Type B pancreatic cell (in vitro differentiated cells): Measurements from ENCODE around the gene IL3RA. TPM values are rescaled to one million over a fixed set of nuclear protein-coding genes. Genes with fewer than 3 reads are reported as not detected.
"Not testable (repeated sequence)": the region's sequence is repeated elsewhere in the genome, so short reads cannot be mapped to it uniquely, and the experiment has no call there.

ENCODE experiments used
- DNase-seq: peaks from one replicate; pipeline ENCODE4 v3.0.0; 2021; ENCODE audit warnings: mixed read lengths; ENCODE audit not compliant: unreplicated experiment; ENCODE audit errors: extremely low spot score
- H3K27ac Mint-ChIP-seq: 2 replicates; pipeline ENCODE4 v1.8.0; 2021; ENCODE audit warnings: mild to moderate bottlenecking, mixed read lengths
- H3K27me3 Mint-ChIP-seq: 2 replicates; pipeline ENCODE4 v1.8.0; 2021; ENCODE audit warnings: mixed read lengths
- H3K36me3 Mint-ChIP-seq: 2 replicates; pipeline ENCODE4 v1.8.0; 2021; ENCODE audit warnings: mixed read lengths
- H3K4me1 Mint-ChIP-seq: one replicate; pipeline ENCODE4 v1.8.0; 2021; ENCODE audit warnings: mixed read lengths; ENCODE audit not compliant: unreplicated experiment
- H3K4me3 Mint-ChIP-seq: 2 replicates; pipeline ENCODE4 v1.8.0; 2021; ENCODE audit warnings: mild to moderate bottlenecking, mixed read lengths
- H3K9me3 Mint-ChIP-seq: 2 replicates; pipeline ENCODE4 v1.8.0; 2021; ENCODE audit warnings: mixed read lengths
- total RNA-seq: library from RNA; stranded (reverse); gene quantifications from 2 replicates; pipeline ENCODE4 v1.2.1, GENCODE V29; 2021; ENCODE audit warnings: low replicate concordance
- TF ChIP-seq, protein P1 (sequence below): fragments of 200-600 bp; sonication (generic); conservative IDR thresholded peaks from 2 replicates; pipeline ENCODE4 v1.5.0; 2021; ENCODE audit warnings: antibody characterized with exemption, mild to moderate bottlenecking

The IL3RA gene
- total RNA-seq, 1 donor from 2014 or later = not detected

DNA sequence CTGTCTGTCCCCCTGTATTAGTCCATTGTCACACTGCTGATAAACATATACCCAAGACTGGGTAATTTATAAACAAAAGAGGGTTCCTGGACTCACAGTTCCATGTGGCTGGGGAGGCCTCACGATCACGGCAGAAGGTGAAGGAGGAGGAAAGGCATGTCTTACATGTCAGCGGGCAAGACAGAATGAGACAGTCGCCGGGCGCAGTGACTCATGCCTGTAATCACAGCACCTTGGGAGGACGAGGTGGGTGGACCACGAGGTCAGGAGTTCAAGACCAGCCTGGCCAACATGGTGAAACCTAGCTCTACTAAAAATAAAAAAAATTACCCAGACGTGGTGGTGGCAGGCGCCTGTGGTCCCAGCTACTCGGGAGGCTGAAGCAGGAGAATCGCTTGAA, 24.7 kb downstream of the IL3RA start:
- H3K27ac Mint-ChIP-seq = no peak overlapping the region
- no peak for DNase-seq
- no peaks in the 10 kb centered on the region for H3K9me3 Mint-ChIP-seq

DNA sequence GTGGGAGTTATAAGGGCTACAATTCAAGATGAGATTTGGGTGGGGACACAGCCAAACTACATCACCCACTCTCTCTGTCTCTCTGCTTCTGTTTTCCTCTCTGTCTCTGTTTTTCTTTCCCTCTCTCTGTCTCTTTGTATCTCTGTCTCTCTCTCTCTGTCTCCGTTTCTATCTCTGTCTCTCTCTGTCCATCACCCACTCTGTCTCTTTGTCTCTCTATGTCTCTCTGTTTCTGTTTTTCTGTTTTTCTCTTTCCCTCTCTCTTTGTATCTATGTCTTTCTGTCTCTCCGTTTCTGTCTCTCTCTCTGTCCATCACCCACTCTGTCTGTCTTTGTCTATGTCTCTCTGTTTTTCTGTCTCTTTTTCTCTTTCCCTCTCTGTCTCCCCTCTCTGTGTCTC, 25.3 kb downstream of the IL3RA start:
- TF ChIP-seq, protein P1, sequence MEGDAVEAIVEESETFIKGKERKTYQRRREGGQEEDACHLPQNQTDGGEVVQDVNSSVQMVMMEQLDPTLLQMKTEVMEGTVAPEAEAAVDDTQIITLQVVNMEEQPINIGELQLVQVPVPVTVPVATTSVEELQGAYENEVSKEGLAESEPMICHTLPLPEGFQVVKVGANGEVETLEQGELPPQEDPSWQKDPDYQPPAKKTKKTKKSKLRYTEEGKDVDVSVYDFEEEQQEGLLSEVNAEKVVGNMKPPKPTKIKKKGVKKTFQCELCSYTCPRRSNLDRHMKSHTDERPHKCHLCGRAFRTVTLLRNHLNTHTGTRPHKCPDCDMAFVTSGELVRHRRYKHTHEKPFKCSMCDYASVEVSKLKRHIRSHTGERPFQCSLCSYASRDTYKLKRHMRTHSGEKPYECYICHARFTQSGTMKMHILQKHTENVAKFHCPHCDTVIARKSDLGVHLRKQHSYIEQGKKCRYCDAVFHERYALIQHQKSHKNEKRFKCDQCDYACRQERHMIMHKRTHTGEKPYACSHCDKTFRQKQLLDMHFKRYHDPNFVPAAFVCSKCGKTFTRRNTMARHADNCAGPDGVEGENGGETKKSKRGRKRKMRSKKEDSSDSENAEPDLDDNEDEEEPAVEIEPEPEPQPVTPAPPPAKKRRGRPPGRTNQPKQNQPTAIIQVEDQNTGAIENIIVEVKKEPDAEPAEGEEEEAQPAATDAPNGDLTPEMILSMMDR = no peak
- H3K36me3 Mint-ChIP-seq = peaks cover 6% of the 10 kb centered on the region
- no peaks in the 10 kb centered on the region for H3K27me3 Mint-ChIP-seq
- peak overlapping the region; percentile 23 for H3K27ac Mint-ChIP-seq
- H3K4me1 Mint-ChIP-seq = no peaks in the 10 kb centered on the region
- no peak overlapping the region for H3K4me3 Mint-ChIP-seq
- H3K9me3 Mint-ChIP-seq = no peaks in the 10 kb centered on the region
- no peak for DNase-seq

More for the DNA sequence above, 24.7 kb downstream of the IL3RA start:
- Mint-ChIP-seq H3K4me3 (no peak overlapping the region), H3K4me1 (no peaks in the 10 kb centered on the region), H3K27me3 (no peaks in the 10 kb centered on the region), H3K36me3 (peaks cover 6% of the 10 kb centered on the region)
- TF ChIP-seq, protein P1 = no peak

DNA sequence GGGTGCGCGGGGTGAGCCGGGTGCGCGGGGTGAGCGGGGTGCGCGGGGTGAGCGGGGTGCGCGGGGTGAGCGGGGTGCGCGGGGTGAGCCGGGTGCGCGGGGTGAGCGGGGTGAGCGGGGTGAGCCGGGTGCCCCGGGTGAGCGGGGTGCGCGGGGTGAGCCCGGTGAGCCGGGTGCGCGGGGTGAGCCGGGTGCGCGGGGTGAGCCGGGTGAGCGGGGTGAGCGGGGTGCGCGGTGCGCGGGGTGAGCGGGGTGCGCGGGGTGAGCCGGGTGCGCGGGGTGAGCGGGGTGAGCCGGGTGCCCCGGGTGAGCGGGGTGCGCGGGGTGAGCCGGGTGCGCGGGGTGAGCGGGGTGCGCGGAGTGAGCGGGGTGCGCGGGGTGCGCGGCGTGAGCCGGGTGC, 29.8 kb downstream of the IL3RA start:
- H3K4me1 Mint-ChIP-seq, H3K9me3 Mint-ChIP-seq, H3K4me3 Mint-ChIP-seq, H3K36me3 Mint-ChIP-seq, H3K27me3 Mint-ChIP-seq, H3K27ac Mint-ChIP-seq, DNase-seq: not testable (repeated sequence)

DNA sequence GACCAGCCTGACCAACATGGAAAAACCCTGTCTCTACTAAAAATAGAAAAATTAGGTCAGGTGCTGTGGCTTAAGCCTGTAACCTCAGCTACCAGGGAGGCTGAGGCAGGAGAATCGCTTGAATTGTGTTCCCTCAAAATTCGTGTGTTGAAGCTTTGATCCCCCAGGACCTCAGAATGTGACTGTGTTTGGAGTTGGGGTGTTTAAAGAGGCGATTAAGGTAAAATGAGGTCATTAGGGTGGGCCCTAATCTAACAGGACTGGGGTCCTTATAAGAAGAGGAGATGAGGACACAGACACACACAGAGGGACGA, 31.8 kb downstream of the IL3RA start:
- no peaks in the 10 kb centered on the region for H3K4me1 Mint-ChIP-seq
- H3K27me3 Mint-ChIP-seq = no peaks in the 10 kb centered on the region
- no peak for DNase-seq
- no peaks in the 10 kb centered on the region for H3K9me3 Mint-ChIP-seq
- no peak overlapping the region for H3K4me3 Mint-ChIP-seq
- peak overlapping the region; percentile 58 for H3K27ac Mint-ChIP-seq
- H3K36me3 Mint-ChIP-seq = no peaks in the 10 kb centered on the region
- TF ChIP-seq, protein P1 = no peak

DNA sequence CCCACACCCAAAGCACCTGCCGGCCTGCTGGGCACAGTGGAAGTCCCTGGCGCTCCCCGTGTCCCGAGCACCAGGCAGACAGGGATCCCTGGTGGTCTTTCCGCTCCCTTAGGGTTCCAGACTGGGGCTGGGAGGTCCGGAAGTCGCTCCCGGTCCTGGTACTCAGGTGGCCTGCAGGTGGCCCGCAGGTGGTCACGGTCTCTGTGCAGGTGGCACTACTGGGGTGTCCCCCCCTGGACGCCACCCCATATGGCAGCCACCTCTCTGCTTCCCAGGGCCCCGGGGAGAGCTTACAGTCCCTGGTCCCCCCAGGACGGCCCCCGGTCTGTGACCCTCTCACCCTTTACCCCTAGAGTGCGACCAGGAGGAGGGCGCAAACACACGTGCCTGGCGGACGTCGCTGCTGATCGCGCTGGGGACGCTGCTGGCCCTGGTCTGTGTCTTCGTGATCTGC, 41.7 kb downstream of the IL3RA start:
- Mint-ChIP-seq H3K27ac (peak overlapping the region; percentile 66), H3K27me3 (no peaks in the 10 kb centered on the region), H3K9me3 (no peaks in the 10 kb centered on the region), H3K4me1 (no peaks in the 10 kb centered on the region), H3K4me3 (no peak overlapping the region), H3K36me3 (no peaks in the 10 kb centered on the region)
- TF ChIP-seq, protein P1 = no peak
- no peak for DNase-seq

DNA sequence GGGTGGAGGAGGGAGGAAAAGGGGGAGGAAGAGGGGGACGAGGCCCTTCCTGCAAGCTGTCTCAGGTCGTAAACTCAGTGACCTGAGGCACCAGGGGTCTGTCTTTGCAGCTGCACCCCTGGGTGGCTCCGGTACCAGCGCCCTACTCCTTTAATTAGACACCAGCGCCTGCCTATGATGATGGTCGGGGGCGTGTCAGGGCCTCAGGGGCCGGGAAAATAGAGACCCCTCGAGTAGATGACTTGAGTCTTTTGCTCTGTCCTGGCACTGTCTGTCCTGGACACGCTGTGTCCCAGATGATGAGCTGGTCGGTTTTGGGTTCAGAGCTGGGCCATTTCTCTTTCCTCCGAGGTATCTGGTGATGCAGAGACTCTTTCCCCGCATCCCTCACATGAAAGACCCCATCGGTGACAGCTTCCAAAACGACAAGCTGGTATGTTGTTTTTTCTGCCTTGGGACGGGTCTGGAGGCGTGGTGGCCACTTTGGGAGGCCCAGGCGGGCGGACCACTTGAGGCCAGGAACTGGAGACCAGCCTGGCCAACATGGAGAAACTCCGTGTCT, 44.2 kb downstream of the IL3RA start:
- peaks cover 4% of the 10 kb centered on the region for H3K36me3 Mint-ChIP-seq
- no peak overlapping the region for H3K4me3 Mint-ChIP-seq
- no peak overlapping the region for H3K27ac Mint-ChIP-seq

More for the DNA sequence above, 44.2 kb downstream of the IL3RA start:
- Mint-ChIP-seq H3K9me3 (no peaks in the 10 kb centered on the region), H3K27me3 (no peaks in the 10 kb centered on the region), H3K4me1 (no peaks in the 10 kb centered on the region)
- no peak for DNase-seq
- TF ChIP-seq, protein P1 = no peak
